GM12865 (cell line): Measurements from ENCODE around the gene PRSS21.

Source experiments
- DNase-seq: peaks from one replicate; pipeline ENCODE4 v3.0.0; 2010; ENCODE audit warnings: low read depth
- H3K4me3 ChIP-seq: 2 replicates; pipeline ENCODE4 v1.5.1; 2011; ENCODE audit warnings: mild to moderate bottlenecking, low read depth, low read length, control low read depth
- CTCF ChIP-seq: IDR thresholded peaks from 2 replicates; pipeline ENCODE4 v1.5.1; 2011; ENCODE audit warnings: low read length, control low read depth, low read depth, inconsistent platforms; ENCODE audit not compliant: insufficient read depth; ENCODE audit errors: missing control alignments

PRSS21 gene

DNA sequence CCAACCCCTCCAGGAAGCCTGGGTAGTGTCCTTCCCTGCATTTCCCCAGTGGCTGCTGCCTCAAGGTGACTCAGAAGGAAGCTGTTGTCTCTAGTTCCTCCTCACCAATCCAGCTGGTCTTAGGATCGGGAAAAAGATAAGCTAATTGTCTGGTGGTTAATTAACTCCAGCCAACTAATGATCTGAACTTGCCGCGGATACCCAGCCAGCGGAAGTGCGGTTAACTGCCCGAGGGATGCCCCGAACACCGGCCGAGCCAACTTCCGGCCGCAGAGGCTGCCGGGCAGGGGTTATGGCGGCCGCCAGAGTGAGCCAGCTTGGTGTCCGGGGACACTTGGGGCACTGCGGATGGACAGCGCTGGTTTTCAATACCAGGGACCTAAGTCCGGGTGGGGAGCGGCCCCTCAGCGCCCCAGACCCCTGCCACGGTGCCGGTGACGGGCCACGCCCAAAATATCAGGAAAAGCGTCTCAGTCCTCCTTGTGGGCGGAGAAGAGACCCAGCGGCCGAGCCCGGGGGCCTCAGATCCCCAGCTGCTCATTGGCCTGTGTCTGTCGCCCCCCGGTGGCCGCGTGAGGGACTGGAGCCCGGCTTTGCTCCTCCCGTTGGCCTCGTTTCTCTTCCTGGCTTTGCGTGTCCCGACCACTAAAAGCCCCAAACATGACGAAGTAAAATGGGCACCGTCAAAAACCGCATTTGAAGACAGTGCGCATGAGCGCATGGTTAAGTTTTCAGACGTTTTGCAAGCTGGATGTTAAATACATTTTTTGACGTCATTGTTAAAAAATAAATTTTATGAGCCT, 51.2 kb downstream of the PRSS21 start:
- peak overlapping the region; percentile 74 for H3K4me3 ChIP-seq
- peak; percentile 96 for TF ChIP-seq CTCF
- peak; percentile 96 for DNase-seq
